Measurements from ENCODE around the gene STAMBP.

Gene STAMBP

DNA sequence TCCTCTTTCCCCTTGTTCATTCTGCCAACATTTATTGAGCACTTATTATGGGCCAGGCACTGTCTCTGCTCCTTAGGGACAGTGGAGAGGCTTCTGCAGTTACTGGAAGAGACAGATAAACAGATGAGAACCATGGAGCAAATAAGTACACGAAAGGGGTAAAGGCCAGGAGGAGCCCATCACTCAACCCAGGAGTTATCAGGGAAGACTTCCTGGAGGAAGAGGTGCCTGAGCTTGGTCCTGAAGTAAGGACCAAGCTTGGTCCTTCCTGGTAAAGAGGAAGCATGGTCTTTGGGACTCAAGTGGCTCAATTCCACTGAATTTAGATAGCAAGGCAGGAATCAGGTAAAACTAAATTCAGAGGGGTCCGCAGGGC lies 65.7 kb downstream of the STAMBP start:
- Histone ChIP-seq H3F3A (ENCODE audit: insufficient read depth) (no peaks in the 10 kb centered on the region), H3K4me2 (ENCODE audit: low read depth, low read length, poor library complexity, severe bottlenecking) (no peak overlapping the region), H3K36me3 (ENCODE audit: low read length) (no peaks in the 10 kb centered on the region), H3K4me3 (ENCODE audit: insufficient read depth, low read length, poor library complexity, severe bottlenecking) (no peak overlapping the region), H3K27ac (ENCODE audit: low read depth, low read length) (no peak overlapping the region), H3K27me3 (ENCODE audit: low read length) (no peaks in the 10 kb centered on the region), H3K9me2 (replicated peaks; ENCODE audit: insufficient read depth, low read length) (no peaks in the 10 kb centered on the region), H3K9me3 (ENCODE audit: insufficient read depth, low read length) (no peaks in the 10 kb centered on the region), H3K79me2 (ENCODE audit: insufficient read depth, low read length) (no peaks in the 10 kb centered on the region), H2AFZ (ENCODE audit: low read depth, low read length, severe bottlenecking) (no peak overlapping the region), H3K9ac (ENCODE audit: low read length) (no peak overlapping the region), H4K20me1 (ENCODE audit: low read depth, low read length) (no peaks in the 10 kb centered on the region)
- TF ChIP-seq, protein P1, sequence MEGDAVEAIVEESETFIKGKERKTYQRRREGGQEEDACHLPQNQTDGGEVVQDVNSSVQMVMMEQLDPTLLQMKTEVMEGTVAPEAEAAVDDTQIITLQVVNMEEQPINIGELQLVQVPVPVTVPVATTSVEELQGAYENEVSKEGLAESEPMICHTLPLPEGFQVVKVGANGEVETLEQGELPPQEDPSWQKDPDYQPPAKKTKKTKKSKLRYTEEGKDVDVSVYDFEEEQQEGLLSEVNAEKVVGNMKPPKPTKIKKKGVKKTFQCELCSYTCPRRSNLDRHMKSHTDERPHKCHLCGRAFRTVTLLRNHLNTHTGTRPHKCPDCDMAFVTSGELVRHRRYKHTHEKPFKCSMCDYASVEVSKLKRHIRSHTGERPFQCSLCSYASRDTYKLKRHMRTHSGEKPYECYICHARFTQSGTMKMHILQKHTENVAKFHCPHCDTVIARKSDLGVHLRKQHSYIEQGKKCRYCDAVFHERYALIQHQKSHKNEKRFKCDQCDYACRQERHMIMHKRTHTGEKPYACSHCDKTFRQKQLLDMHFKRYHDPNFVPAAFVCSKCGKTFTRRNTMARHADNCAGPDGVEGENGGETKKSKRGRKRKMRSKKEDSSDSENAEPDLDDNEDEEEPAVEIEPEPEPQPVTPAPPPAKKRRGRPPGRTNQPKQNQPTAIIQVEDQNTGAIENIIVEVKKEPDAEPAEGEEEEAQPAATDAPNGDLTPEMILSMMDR (IDR thresholded peaks at IDR 0.05; ENCODE audit: insufficient read depth, low read length, poor library complexity, severe bottlenecking) = no peak
- no peak for TF ChIP-seq EZH2phosphoT487 (conservative IDR thresholded peaks at IDR 0.05; ENCODE audit: low read length)

DNA sequence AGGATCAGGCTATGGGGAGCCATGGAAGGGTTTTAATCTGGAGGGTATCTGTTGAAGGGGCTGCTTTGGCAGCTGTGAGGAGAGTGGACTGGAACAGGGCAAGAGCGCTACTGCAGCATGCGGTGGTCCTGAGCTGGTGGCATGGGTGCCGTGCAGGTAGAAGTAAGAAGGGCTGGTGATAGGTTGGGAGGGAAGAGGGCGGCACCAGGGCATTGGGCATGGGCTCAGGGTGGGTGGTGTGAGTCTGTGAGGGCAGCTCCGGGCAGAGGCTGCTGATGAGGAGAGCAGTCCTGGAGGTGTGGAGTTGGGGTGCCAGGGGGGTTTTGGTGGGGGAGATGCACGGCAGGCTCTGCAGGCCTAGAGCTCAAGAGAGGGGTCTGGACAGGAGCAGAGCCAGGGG lies 66.1 kb downstream of the STAMBP start:
- Histone ChIP-seq H3K27me3 (ENCODE audit: low read length) (no peaks in the 10 kb centered on the region), H3K9me3 (ENCODE audit: insufficient read depth, low read length) (no peaks in the 10 kb centered on the region), H4K20me1 (ENCODE audit: low read depth, low read length) (no peaks in the 10 kb centered on the region), H3K27ac (ENCODE audit: low read depth, low read length) (no peak overlapping the region), H3K79me2 (ENCODE audit: insufficient read depth, low read length) (no peaks in the 10 kb centered on the region), H3K36me3 (ENCODE audit: low read length) (no peaks in the 10 kb centered on the region), H3K9me2 (replicated peaks; ENCODE audit: insufficient read depth, low read length) (no peaks in the 10 kb centered on the region), H3K4me2 (ENCODE audit: low read depth, low read length, poor library complexity, severe bottlenecking) (no peak overlapping the region), H3K4me3 (ENCODE audit: insufficient read depth, low read length, poor library complexity, severe bottlenecking) (no peak overlapping the region), H3K9ac (ENCODE audit: low read length) (no peak overlapping the region), H3F3A (ENCODE audit: insufficient read depth) (no peaks in the 10 kb centered on the region), H2AFZ (ENCODE audit: low read depth, low read length, severe bottlenecking) (no peak overlapping the region)
- no peak for TF ChIP-seq EZH2phosphoT487 (conservative IDR thresholded peaks at IDR 0.05; ENCODE audit: low read length)
- TF ChIP-seq, protein P1 (IDR thresholded peaks at IDR 0.05; ENCODE audit: insufficient read depth, low read length, poor library complexity, severe bottlenecking) = no peak

DNA sequence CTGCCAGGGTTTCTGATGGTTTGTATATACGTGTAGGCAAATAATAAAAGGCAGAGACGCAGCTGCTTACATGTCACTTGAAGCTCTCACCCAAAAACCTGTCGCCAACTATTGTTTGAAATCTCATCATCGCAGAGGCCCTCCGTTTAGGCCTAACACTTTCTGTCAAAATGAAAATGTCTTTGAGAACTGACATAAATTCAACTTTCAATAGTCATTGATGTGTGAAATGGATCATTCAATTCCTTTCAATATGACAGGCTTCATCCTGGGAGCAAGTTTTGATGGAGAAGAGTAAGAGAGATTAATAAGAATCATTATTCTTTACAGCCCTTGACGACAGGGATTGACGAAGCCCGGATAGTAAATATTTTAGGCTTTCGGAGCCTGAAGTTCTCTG lies 66.7 kb downstream of the STAMBP start:
- H3K36me3 ChIP-seq (ENCODE audit: low read length) = no peaks in the 10 kb centered on the region
- no peaks in the 10 kb centered on the region for H3K27me3 ChIP-seq (ENCODE audit: low read length)
- TF ChIP-seq EZH2phosphoT487 (conservative IDR thresholded peaks at IDR 0.05; ENCODE audit: low read length) = no peak
- TF ChIP-seq, protein P1 (IDR thresholded peaks at IDR 0.05; ENCODE audit: insufficient read depth, low read length, poor library complexity, severe bottlenecking) = no peak
- no peak overlapping the region for H3K4me3 ChIP-seq (ENCODE audit: insufficient read depth, low read length, poor library complexity, severe bottlenecking)
- no peak overlapping the region for H3K27ac ChIP-seq (ENCODE audit: low read depth, low read length)
- no peak overlapping the region for H2AFZ ChIP-seq (ENCODE audit: low read depth, low read length, severe bottlenecking)
- H3K4me2 ChIP-seq (ENCODE audit: low read depth, low read length, poor library complexity, severe bottlenecking) = no peak overlapping the region
- no peaks in the 10 kb centered on the region for H3F3A ChIP-seq (ENCODE audit: insufficient read depth)
- H3K79me2 ChIP-seq (ENCODE audit: insufficient read depth, low read length) = no peaks in the 10 kb centered on the region
- H3K9me2 ChIP-seq (replicated peaks; ENCODE audit: insufficient read depth, low read length) = no peaks in the 10 kb centered on the region
- no peaks in the 10 kb centered on the region for H4K20me1 ChIP-seq (ENCODE audit: low read depth, low read length)
- no peaks in the 10 kb centered on the region for H3K9me3 ChIP-seq (ENCODE audit: insufficient read depth, low read length)
- H3K9ac ChIP-seq (ENCODE audit: low read length) = no peak overlapping the region

Data from SU-DHL-6 (cell line).